Activated CD4-positive, alpha-beta T cell treated with anti-CD3 and anti-CD28 coated beads, Interleukin-2, amount 50 U/mL, for 1 hour (primary cell): Measurements from ENCODE around the gene MTG1.
"Not testable (repeated sequence)": the region's sequence is repeated elsewhere in the genome, so short reads cannot be mapped to it uniquely, and the experiment has no call there.

Experiments used
- DNase-seq: peaks from one replicate; pipeline ENCODE4 v3.0.0-alpha.2; 2020

MTG1 gene

DNA sequence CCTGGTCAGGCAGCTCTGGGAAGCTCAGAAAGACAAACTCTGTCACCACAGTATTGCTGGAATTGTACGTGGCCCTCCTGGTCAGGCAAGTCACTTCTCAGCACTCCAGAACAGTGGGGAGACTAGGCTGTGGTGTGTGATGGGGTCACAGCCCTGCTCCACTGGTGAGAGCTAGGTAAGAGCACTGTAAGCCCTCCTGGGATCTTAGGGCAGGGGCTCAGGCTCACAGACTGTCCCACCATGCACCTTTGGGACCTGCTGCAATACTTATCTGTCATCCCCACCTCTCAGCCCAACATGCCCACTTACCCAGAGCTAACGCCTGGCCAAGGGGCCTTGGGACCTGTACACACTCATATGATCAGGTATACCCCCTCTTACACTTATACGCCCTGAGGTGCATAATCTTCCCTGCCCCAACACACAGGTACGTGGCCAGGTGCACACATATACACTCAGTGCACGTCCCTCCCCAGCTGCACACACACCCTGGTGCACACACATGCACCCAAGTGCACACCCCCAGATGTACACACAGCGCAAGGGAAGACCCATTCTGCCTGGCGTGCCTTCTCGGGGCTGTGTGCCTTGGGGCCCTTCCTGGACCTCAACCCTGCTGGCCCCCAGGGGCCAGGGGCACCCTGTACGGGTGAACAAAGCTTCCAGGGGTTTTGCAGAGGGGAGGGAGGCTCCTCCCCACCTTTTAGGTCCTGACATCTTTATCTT, 38.1 kb downstream of the MTG1 start:
- DNase-seq, result not testable (repeated sequence)

DNA sequence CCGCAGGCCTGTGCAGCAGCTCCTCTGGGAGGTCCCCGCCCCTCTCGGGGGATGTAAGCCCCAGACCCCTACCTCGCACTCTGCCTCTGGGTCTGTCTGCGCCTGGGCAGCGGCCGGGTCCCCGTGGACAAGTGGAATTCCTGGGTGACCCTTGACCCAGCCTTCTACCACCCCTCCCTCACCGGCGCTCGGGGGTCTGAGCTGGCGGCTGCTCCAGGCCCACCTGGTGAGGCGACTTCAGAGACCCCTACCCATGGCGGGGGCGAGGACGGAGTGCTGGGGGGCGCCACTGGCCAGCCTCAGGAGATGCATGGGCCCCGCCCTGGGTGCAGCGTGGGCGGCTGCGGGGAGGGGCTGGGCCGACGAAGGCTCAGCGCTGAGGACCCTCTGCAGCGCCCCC, 38.8 kb downstream of the MTG1 start:
- not testable (repeated sequence) for DNase-seq

DNA sequence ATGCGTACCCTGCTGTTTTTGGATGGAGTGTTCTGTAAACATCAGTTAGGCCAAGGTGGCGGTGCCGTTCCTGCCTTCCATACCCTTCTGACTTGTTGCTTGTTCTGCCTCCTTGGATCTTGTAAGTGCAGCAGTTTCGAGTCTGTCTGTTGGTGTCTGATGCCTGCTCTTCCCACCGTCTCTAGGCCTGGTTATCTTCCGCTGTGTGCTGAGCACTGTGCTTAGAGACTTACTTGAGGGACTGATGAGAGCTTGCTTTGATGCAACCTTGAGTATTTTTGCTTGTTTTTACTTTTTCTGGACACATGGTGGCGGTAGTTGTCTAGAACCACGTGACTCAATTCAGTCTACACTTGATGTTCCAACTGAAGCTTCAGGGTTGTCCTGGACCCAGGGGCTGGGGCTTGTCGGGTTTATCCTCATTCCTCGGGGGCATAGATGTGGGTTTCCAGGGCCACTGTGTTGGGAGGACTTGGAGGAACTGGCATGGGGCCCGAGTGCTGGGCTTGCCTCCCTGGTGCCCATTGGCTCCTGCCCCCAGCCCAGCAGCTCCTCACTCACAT, 44.8 kb downstream of the MTG1 start:
- DNase-seq, result no peak

DNA sequence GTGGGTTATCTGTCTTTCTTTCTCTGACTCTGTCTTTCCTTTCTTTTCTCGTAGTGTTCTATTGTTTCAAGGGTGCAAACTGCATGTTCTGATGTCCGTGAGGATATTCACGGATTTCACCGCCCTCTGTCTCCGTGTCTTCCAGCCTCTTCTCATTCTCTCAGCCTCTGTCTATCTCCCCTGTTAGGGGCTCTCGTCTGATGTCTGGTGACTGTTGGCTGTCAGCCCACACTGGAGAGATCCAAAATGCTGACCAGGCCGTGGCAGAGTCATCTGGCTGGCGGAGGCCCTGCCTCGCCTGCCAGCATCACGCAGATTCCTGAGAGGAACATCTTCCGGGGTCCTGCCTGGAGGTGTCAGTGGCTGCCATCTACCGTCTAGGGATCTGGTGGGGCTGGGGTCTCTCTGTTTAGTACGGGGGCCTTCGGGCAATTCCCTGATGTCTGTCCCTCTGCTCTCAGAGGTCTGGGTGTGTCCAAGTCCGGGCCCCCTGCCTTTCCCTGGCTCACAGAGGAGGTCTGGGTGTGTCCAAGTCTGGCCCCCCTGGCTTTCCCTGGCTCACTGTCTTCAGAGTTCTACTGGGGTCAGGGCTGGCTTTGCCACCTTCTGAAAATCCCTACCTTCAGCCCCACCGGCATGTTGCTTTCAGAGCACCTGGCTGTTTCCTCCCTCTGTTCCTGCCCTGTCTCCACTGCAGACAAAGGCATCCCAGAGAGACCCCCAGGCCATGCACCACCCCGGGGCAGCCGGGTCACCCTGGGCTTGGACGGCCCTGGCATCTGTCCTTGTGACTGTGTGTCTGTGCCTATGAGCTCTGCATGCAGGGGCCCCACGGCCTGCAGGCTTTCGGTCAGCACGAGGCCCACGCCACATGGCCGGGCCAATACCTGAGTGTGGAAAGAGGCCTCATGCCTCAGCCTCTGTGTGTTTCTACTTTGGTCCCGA, 45.8 kb downstream of the MTG1 start:
- DNase-seq, result no peak

DNA sequence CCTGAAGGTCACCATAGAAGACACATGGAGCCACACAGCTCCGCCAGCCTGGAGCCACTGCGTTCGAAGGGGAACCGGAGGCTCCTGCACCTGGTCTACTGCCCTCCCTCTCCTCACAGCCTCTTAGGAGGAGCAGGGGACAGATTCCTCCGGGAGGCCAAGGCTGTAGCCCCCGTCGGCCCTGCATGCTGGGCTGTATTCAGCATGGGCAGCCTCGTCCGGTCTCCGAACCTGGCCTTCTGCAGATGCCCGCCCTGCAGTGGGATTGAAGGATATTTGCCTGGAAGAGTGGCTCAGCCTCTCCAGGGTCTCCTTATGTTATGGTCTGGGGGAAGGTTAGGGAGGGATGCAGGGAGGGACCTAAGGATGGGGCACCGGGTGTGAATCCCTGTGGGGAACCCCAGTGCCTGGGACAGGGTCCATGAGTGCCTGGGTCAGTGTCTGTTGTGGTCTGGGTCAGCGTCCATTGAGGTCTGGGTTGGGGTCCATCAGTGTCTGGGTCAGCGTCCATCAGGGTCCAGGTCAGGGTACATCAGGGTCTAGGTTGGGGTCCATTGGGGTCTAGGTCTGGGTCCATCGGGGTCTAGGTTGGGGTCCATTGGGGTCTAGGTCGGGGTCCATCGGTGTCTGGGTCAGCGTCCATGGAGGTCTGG, 46.8 kb downstream of the MTG1 start:
- DNase-seq, result no peak

DNA sequence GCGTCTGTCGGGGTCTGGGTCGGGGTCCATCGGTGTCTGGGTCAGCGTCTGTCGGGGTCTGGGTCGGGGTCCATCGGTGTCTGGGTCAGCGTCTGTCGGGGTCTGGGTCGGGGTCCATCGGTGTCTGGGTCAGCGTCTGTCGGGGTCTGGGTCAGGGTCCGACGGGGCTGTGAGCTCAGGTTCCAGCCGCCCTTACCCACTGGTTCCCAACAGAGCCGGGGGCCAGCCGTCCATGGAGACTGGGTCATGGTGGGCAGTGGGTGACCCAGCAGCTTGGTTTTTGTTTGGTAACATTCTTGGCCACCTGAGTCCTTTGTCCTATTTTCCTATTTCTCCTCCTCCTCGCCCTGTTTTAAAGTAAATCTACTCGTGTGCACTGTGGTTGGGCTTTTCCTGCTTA, 47.4 kb downstream of the MTG1 start:
- not testable (repeated sequence) for DNase-seq

DNA sequence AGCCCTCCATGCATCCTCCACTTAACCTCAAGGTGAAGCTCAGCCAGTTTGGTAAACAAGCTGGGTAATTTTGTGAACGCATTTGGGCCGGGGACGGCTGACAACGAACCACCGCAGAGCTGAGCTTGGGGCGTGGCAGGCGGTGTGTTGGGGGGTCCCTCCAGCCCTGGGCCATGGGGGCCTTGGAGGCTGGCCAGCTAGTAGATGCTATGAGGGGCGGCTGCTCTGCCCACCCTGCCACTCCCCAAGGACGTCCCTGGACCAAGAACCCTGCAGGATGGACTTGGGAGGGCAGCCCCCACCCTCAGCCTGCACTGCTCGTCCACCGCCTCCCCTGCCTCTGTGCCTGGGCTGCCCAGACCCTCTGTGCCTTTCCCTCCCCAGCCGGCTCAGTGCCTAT, 47.8 kb downstream of the MTG1 start:
- no peak for DNase-seq

DNA sequence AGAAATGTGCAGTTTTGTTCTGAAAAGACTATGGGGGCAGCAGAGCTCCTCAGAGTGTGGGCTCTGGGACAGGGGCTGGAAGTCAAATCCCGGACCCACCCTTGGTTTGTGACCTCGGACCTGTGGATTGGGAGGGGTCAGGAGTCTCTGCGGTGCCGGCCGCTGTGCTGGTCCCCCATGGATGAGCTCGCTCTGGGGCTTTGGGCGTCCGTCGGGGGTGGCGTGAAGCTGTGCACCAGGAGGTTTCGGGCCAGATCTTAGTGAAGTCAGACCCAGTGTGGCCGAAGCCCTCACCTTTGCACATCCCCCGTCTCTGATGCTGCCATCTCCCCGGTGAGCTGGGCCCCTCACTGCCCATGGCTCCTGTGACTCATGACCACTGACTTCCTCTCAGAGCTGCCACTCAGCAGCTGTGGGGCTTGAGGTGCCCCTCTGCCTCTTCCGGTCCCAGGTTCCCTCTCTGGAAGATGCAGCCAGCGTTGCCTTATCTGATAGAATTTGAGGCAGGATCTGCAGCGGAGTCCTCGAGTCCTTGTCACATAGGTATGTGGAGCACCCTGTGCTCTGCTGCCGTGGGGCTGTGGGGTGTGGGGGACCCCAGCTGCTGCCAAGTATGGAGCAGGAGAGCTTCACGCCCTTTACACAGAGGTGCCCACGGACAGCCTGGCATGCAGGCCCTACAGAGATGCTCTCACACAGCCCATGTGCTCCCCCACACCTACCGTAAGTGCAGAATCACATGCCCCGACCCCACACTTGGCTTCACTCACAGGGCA, 48.4 kb downstream of the MTG1 start:
- no peak for DNase-seq

DNA sequence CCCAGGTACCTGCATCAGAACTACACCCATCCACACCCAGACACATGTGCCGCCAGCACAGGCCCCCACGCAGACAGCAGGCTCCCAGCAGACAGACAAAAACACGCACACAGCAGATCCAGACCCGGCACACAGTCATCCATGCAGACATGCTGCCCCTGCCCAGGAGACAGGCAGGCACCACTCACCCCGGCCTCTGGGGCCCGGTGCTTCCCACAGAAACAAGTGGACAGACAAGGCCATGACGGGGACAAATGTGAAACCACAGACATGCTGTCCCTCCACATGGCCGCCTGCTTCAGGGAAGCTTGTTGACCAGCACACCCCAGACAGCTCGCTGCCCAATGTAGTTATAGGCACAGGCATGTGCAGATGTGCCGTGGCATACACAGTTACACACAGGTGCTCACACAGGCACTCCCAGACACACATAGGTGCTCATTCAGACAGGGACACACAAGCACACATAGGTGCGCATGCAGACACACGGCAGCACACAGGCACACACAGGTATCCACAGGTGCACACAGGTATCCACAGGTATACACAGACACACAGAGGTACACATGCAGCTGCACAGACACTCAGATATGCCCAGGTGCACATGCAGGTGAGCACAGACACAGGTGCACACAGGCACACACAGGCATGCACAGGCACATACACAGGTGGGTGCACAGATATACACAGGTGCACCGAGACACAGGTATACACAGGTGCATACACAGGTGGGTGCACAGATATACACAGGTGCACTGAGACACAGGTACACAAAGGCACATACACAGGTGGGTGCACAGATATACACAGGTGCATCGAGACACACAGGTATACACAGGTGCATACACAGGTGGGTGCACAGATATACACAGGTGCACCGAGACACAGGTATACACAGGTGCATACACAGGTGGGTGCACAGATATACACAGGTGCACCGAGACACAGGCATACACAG, 49.3 kb downstream of the MTG1 start:
- DNase-seq, result no peak

DNA sequence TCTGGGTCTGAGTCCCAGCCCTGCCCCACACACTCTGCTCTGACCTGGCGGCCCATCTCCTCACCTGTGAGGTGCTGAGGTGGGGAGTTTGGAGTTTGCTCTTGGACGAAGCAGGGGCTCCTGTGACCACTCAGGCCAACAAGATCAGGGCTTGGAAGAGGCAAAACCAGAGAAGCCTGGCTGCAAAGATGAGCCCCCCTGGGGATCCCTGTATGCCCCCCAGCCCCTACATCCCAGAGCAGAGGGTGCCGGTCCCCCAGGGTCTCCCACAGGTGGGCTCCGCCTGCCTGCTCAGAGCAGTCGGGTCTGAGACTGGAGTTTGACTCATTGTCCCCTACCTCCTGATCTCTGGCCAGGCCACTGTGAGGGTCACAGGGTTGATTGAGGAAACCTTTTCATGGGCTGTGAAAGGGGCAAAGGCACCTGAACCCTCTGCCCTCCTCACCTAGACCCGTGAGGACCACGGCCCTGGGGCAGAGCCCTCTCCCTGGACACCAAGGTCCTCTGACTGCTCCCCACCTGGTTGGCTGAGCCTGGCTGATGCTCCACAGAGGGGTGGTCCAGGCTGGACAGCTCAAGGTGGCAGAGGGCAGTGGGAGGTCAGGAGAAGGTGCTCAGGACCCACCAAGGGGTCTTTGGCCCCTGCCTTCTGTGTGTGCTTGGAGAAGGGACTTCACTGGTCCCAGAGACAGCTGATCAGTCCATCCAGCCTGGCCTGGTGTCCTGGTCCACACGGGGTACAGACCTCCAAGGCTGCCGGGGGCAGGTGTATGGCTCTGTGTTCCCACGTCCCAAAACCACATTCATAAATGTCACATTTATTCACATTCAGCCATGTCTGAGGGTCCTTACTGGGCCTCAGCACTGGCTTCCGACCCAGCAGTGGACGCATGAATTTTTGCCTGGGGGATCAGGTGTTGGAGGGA, 50.6 kb downstream of the MTG1 start:
- no peak for DNase-seq

DNA sequence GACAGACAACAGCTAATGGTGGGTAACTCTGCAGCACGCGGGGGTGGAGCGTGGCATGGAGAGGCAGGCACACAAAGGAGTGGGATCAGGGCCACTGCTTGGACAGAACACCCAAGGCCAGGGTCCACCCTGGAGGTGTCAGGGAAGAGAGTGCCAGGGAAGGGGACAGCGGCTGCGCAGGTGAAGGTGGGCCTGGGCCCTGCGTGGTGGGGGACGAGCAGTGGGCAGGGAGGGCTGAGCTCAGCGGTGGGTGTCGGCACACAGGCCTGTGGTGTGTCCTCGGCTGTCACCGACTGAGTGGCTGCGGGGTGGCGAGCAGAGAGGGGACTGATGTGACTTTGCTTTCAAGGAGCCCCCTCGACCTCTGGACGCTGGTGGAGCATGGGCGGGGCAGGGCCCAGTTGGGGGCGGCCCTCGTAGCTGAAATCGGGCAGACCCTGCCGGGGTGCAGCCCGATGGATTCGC, 51.3 kb downstream of the MTG1 start:
- no peak for DNase-seq

DNA sequence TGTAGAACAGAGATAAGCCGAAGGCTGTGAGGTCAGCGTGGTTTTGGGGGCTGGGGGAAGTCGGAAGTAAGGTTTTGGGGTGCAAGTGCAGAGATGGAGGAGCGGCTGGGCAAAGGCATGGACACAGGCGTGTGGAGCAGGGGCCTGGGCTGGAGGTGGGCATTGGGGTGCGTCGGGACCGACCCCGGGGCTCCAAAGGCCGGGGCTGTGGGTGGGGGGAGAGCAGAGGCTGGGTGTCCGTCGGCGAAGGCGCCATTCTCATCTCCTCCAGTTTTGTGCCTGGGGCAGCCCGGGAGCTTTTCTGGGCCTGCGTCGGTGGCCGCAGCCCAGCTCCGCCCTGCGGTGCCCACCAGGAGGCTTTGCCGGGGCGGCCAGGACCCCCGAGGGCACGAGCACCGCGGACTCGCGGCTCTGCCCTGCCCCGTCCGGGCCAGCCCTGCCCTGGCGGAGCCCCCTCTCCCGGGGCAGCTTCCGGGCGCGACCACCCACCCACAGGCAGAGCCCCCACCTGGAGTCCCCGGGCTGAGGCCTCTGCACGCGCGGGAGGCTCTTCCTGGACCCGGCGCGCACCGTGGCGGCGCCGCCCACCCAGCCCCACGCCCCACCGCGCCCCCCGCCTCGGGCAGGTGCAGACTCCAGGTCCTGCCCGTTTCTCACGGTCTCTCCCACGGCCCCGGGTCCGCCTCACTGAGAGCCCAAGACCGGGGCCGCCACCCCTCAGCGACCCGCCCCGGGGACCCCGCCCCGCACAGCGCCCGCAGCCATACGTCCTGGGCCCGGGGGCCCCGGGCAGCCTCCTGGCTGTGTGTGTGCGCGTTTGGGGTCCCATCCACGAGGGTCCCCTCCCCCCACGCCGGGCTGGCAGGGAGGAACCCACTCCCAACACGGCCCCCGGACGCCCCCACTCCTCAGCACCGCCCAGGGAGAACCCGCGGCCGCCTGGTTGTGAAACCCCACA, 52.1 kb downstream of the MTG1 start:
- no peak for DNase-seq

DNA sequence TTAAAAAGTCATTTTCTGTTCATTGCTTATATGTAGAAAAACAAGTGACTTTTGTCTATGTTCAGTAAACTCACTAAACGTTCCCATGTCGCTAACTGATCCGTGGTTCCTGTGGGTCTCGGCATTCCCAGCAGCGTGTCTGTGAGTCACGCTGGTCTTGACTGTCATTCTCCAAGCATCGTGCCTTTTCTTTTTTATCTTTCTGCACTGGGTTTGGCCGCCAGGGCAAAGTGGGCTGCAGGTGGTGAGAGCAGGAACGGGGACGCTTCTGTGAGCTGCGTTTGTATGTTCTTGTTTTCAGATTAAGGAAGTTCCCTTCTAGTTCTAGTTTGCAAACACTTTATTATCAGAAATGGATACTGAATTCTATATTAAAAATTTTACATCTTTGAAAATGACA, 53.0 kb downstream of the MTG1 start:
- DNase-seq, result no peak

DNA sequence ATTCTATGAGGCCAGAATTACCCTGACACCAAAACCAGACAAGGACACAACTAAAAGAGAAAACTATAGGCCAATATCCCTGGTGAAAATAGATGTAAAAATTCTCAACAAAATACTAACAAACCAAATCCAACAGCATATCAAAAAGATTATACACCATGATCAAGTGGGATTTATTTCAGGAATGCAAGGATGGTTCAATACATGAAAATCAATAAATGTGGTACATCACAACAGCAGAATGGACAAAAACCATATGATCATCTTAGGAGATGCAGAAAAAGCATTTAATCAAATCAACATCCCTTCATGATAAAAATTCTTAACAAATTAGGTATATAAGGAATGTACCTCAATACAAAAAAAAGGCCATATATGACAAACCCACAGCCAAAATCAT, 54.2 kb downstream of the MTG1 start:
- no peak for DNase-seq

DNA sequence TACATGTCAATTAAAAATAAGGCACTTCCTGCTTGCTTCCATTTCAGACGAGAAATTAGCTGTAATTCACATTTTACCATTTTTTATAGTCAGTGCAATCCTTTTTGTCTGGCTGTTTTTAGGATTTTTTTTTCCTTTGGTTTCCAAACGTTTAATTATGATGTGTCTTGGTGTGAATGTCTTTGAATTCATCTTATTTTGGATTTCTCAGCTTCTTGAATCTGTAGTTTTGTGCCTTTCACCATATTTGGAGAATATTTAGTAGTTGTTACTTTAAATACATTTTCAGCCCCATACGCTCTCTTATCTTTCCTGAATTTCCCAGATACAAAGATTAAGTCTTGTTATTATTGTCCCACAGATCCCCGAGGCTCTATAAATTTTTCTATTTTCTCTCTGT, 57.4 kb downstream of the MTG1 start:
- no peak for DNase-seq

DNA sequence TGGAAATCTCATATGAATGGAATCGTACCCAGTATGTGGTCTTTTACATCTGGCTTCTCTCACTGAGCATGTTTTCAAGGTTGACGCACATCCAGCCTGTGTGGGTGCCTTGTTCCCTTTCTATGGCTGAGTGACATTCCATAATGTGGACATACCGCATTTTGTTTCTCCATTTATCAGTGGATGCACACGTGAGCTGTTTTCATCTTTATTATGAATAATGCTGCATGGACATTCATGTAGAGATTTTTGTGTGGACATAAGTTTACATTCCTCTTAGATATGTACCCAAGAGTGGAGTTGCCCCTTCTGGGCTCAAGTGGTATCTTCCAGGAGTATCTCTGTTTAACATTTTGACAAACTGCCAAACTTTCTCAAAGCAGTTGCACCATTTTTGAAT, 58.5 kb downstream of the MTG1 start:
- no peak for DNase-seq

DNA sequence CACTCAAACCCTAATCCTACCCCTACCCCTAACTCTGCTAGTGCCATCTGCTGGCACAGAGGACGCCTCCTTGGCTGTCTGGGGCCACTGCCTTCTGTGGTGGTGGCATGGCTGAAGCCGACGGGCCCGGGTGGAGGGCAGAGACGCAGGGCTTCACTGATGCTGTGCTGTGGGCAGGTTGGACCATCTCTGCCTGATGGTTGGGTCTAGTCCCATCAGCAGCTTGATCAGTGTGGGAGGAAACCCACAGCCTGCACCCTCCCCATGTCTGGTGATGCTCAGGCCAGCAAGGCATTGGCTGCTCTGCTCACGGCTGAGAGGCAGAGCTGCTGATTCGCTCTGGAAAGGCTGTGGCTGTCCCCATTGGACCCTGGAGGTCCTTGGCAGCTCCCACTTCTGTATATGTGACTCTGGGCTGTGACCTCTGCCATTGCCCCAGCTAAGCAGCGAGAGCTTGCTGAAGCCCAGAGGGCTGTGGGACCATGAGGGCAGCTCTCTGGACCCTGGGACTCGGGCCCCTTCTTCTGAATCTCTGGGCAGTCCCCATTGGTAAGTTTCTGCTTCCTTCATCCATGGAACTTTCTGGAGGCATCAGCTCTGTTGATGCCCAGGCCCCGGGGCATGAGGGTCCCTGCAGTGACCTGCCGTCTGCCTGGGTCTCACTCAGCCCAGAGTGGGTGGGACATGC, 59.7 kb downstream of the MTG1 start, which contains the start of gene SCART1:
SCART1 (plus strand) TSS at position 430 of the 688 bp plus-strand sequence; CDS start at position 483, 53 bp downstream.
- no peak for DNase-seq
